Fibroblast of gingiva (primary cell): ENCODE results near the gene DDA1.
"Not testable (repeated sequence)": the region's sequence is repeated elsewhere in the genome, so short reads cannot be mapped to it uniquely, and the experiment has no call there.

Source experiments
- DNase-seq: peaks from one replicate; pipeline ENCODE4 v3.0.0-alpha.2; 2011; ENCODE audit warnings: low read depth

DDA1 gene

DNA sequence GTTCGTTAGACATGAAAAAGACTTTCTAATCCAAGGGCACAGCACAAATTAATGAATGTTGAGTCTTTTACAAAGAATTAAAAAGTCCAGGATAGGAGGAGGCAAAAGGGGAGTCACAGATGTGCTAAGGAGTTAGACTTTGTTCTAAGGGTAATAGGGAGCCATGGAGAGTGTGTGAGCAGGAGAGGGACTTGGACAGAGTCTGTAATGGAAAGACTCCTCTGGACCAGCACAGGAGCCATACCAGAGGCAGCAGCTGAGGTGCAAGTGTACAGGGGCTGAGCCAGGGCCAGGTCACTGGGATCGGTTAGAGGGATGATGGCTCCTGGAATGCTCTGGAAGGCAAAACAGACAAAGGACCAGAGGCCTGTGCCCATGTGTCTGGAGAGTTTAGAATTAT is 38.5 kb downstream of the DDA1 start:
- DNase-seq, result no peak

- DNase-seq, result peak; percentile 62
Observed at GRCh38 chr19:17348700-17349099, 39.3 kb downstream of the DDA1 start.

DNA sequence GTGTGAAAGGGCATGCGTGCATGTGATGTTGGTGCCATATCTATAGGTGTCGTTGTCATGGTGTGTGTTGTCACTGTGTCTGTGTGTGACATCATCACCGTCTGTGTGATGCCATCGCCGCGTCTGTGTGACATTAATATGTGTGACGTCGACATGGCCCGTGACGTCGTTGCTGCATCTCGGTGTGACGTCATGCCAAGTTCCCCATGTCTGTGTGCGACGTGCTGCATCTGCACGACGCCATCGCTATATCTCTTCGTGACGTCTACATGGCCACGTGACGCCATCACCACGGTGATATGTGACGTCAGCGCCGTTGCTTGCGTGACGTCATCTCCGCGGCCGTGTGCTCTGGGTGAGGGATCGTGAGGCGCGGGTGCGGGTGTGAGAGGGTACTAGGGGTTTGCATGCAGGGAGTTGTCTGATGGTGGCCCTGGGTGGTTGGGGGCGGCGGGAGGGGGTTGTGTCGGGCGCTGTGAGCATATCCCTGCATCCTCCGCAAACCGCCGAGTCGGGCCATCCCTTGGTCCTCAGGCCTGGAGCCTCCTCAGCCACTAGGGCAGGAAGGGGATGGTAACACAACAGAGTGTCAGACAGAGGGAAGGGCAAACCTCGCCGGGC is 42.6 kb downstream of the DDA1 start:
- no peak for DNase-seq

- no peak for DNase-seq
Observed at GRCh38 chr19:17352608-17353280, 43.4 kb downstream of the DDA1 start.

DNA sequence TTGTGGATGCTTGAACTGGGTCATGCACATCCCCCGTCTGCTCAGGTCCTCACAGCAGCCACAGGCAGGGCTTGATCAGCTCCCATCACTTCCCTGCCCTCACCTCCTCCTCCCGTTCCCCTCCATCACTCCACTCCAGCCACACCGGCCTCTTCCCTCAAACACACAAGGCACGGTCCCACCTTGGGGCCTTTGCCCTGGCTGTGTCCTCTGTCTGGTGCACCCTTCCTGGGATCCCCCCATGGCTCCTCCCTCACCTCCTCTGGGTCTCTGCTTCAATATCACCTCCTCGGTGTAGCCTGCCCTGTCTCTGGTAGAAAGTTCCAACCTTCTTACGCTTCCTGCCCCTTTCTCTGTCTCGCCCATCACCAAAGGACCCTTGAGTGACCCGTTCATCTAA is 44.0 kb downstream of the DDA1 start:
- no peak for DNase-seq

DNA sequence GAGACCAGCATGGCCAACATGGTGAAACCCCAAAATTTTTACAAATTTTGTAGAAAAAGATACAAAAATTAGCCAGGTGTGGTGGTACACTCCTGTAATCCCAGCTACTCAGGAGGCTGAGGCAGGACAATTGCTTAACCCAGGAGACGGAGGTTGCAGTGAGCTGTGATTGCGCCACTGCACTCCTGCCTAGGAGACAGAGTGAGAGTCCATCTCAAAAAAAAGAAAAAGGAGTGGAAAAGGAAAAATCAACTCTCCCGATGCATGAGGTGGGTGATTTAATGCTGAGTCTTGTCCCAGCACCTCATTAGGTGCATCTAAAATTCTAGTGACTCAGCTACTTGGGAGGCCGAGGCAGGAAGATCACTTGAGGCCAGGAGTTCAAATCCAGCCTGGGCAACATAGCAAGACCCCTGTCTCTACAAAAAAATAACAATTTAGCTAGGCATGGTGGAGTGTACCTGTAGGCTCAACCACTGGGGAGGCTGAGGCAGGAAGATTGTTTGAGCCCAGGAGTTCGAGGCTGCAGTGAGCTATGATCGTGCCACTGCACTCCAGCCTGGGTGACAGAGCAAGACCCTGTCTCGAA is 47.8 kb downstream of the DDA1 start:
- DNase-seq, result no peak

GRCh38 chr19:17357724-17358123 is 48.4 kb downstream of the DDA1 start:
- no peak for DNase-seq

DNA sequence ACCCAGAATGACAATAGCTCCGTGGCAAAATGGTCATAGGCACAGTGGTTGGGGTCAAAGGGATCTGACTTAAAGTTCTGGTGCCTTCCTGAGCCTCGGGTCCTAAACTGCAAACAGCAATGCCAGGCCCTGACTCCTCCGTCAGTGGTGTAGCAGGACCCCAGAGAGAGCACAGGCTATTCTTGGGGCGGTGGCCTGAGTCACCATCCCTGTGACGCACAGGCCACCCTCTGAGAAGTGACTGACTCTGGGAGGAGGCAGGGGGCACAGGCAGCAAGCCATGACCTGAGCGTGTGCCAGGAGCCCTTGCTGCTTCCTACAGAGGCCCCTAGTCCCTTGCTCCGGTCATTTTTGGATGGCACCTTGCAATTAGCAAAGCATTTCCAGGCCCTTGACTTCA is 49.0 kb downstream of the DDA1 start:
- DNase-seq, result peak; percentile 51

- no peak for DNase-seq
Observed at GRCh38 chr19:17359905-17360800, 50.8 kb downstream of the DDA1 start.

DNA sequence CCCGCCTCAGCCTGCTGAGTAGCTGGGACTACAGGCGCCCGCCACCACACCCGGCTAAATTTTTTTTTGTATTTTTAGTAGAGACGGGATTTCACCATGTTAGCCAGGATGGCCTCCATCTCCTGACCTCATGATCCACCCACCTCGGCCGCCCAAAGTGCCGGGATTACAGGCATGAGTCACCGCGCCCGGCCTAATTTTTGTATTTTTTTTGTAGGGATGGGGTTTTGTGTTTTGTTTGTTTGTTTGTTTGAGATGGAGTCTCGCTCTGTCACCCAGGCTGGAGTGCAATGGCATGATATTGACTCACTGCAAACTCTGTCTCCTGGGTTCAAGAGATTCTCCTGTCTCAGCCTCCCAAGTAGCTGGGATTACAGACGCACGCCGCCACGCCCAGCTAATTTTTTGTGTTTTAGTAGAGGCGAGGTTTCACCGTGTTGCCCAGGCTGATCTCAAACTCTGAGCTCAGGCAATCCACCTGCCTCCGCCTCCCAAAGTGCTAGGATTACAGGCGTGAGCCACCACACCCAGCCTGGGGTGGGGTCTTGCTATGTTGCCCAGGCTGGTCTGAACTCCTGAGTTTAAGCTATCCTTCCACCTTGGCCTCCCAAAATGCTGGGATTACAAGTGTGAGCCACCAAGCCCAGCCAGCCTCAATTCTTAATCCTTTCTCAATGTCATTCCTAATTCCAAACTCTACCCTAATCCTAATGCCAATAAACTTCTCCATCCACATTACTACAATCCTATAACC is 54.7 kb downstream of the DDA1 start:
- DNase-seq, result not testable (repeated sequence)

DNA sequence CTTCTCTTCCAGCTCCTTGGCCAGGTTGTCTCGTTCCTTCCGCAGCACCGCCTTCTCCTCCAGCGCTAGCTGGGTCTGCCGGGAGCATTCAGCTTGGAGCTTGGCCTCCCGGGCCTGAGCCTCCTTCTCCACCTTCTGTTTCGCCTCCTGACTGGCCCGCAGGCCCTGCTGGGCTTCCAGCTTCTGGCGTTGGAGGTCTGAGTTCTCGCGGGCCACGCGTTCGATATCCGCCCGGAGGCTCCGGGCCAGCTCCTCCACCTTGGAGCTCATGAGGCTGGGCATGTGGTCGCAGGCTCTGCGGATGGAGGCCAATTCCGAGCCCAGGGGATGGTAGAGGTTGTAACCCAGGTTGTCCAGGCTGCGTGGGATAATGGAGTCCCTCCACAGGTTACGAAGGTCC is 56.0 kb downstream of the DDA1 start:
- no peak for DNase-seq

DNA sequence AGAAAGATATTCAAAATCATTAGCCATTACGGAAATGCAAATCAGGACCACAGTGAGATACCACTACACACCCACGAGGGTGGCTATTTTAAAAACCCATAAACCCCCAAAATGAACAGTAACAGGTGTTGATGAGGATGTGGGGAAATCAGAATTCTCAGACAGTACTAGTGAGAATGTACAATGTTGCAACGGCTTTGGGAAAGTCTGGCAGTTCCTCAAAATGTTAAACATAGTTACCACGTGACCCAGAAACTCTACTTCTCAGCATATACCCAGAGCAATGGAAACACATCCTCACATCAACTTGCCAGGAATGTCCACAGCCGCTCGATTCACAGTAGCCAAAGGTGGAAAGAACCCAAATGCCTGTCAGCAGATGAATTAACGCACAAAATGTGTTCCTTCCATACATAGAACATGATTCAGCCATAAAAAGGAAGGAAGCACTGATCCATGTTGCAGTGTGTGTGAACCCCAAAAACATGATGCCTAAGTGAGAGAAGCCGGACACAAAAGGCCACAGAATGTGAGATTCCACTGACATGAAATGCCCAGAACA is 60.7 kb downstream of the DDA1 start:
- DNase-seq, result peak; percentile 65
